Mesenteric fat pad (tissue), 1 donor: ENCODE results near the gene HHAT. TPM values are rescaled to one million over a fixed set of nuclear protein-coding genes. Genes with fewer than 3 reads are reported as not detected.

Source experiments
- DNase-seq: peaks from one replicate; pipeline ENCODE4 v3.0.0-alpha.2; 2020; ENCODE audit warnings: low spot score
- total RNA-seq: library from RNA; stranded (reverse); fragmentation: NEBNext Ultra II Directional; extraction: Animal tissue kit (Norgen Biotek cat#: 25700); gene quantifications from one replicate; pipeline ENCODE4 v1.2.1, GENCODE V29; 2021
- donor health status: DM: yes; HTN: yes; CAD: no.

HHAT gene
- total RNA-seq, 1 donor from 2014 or later, result 2.5 TPM

DNA sequence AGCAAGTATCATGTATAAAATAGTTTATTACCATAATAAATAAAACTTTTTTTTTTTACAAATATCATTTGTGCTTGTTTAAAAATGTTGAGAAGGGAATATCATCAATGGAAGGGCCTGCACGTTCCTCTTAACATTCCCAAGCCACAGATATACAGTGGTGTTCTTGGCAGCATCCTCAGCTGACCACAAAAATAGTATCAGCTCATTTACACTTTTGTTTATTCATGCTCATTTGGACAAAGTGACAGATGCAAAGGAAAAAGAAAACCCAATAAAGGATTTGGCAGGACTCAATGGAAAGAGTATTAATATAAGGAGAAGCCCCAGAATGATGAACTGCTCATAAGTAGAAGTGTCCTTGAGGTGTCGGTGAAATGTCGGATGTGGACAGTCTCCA, 349.6 kb downstream of the HHAT start:
- no peak for DNase-seq

- no peak for DNase-seq
Observed at GRCh38 chr1:210681158-210681557, 352.5 kb downstream of the HHAT start.

- DNase-seq, result no peak
Observed at GRCh38 chr1:210683403-210684047, 354.8 kb downstream of the HHAT start.

DNA sequence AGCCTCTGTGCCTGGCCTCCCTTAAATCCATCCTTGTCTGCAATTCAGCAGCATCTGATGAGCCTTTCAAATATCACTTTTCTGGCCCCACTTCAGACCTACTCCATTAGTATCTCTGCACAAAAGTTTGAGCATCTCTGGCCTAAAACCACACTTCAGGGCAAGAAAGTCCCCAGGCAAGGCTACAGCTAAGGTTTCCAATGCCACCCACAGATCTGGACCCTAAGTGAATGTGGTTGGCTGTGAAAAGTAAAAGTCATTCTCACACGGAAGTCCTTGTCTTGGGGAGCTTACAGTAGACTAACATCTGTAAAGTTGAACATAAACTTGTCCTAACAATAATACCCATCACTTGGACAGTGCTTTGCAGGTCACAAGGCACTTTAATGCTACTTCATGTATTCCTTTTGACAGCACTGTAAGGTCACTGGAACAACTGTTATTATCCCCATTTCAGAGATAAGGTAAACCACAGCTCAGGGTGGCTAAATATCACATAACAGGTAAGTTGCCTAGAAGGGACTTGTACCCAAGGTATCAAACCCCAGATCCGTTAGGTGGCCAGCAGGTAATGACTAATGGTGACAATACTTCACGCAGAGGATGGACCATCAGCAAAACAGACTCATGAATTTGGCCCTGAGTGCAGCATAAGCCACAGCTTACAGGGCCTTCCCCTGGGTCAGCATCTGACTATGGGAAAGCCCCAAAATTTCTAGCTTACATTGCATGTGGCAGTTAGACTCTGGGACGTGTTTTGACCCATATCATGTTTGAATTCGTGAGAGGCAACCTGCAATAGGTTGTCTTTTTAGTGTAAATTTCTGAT, 356.0 kb downstream of the HHAT start:
- no peak for DNase-seq

DNA sequence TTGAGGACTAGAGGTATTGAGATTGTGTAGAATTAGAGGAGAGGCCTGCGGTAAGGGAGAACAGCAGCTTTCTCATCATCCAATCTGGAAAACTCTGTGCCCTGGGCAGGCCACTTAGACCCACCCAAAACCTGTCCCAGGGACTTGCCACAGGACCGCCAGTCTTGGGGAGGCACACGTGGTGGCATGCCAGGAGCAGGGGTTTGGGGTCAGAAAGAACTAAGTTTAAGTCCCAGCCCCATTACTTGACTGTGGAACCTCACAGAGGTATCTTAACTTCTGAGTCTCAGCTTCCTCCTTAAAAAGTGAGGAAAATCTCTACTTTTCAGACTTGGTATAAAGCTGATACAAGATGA, 356.6 kb downstream of the HHAT start:
- no peak for DNase-seq

DNA sequence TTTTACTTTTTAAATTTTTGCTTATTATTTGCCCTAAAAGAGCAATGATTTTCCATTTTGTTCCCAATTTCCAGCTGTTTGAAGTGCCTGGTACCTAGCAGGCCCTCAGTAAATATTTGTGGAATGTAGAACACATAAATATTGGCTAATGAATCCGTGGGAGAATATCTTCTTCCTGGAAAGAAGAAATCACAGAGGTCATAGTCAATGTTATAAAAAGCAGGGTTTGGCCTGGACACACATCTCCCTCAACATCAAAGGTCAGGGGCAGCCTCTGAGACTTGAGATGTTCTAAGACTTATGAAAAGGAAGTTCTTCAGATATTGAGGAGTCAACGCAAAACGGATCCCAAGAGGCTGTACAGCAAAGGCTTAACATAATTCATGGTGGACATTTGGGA, 358.1 kb downstream of the HHAT start:
- DNase-seq, result no peak

DNA sequence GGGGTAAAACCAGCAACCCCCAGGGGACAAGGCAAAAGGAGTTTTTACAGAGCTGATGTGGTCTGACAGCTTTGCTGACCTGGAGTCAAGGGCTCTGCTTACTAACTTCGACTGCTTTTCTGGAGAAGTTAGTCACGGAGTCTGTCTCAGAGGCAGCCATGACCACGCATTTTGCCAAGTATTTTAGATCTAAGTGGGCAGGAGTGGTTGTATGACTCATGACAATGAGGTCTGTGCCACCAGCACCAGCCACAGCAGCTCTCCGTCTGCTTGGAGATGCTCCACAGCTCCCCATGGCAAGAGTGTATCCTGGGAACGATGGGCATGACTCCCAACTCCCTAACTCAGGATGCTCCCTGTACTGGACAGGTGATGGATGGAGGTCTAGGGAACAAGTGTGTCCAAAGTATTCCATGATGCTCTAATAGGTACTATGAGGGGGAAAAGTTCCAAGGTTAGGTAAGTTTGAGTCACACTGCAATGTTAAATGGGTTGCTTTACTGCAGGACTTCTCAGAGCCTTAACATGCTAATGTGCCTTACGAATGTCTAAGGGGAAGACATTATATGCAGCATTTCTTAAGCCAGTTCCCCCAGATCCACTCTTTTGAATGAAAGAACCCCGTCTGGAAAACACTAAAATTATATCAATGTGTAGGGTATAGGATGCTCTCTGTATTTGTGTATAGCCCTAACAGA, 359.0 kb downstream of the HHAT start:
- no peak for DNase-seq

DNA sequence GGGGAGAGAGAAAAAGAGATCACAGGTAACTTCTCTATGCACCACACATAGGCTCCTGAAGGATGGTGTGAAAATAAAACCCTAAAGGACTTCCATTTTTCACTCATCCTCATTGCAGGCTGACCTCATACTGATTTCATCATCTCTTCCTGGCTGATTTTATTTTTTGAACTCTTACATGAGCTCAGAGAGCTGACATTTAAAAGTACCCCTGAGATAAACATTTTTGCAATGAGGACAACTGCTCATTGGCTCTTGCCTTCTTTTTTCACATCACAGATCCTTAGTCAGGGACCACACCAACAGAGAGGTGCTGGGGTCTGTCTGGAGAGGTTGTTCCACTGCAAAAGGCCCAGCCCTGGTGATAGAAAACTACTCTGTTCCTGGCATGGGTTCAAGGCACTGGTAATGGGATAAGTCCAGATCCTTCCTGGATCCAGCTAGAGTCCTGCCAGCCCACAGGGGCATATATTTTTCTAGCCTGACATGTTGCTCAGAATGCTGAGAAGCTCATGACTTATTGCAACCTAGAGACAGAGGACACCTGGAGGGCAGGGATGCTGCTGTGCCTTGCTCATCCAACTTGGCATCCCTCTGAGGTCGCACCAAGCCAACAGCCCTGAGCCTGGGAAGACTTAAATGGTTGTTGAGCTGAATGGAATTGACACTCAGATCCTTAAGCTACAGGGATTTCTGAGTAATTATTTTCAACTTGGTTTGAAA, 360.0 kb downstream of the HHAT start:
- no peak for DNase-seq

GRCh38 chr1:210689826-210690225, 361.1 kb downstream of the HHAT start:
- DNase-seq, result no peak

DNA sequence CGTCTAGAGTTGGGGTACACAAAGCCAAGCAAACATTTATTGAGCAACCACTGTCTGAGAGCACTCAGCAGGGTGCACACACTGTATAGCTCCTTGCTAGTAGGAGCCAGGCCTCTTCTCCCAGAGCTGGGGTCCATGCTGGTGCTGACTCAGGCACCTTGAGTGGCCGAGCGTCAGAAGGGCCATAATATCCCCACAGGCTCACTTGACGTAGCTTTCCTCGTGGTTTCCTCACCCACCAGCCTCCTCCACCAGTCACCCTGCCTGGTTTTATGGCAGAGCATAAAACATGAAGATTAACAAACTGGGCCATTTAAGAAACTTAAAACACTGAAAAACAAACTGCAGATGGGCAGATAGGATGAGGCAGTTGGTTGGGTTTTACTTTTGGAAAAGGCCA, 361.5 kb downstream of the HHAT start:
- DNase-seq, result no peak

DNA sequence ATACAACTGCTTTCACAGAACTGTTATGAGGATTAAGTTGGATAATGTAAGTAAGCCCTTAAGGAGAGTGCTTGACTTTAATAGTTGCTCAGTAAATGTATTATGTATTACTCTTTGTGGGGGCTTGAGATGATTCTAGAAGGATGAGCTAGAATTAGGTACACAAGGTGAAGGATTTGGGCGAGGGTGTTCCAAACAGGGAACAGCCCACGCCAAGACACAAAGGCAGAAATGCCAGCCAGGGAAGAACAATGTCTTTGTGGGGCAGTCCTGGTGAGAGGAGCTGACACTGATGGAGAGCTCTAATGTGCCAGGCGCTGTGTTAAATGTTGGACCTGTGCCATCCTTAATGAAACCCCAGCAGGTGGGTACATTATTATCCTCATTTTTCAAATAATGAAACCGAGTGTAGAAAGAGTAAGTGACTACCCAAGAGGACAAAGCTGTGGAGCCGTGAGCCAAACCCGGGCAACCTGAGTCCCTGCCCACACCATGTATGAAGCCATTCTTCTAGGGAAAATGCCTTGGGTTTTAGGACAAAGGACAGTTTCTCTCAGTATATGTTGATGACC, 362.4 kb downstream of the HHAT start:
- DNase-seq, result no peak

GRCh38 chr1:210692796-210693195, 364.1 kb downstream of the HHAT start:
- DNase-seq, result no peak

GRCh38 chr1:210695026-210695425, 366.3 kb downstream of the HHAT start:
- no peak for DNase-seq

GRCh38 chr1:210696709-210697108, 368.0 kb downstream of the HHAT start:
- DNase-seq, result no peak

GRCh38 chr1:210697185-210697584, 368.5 kb downstream of the HHAT start:
- no peak for DNase-seq

- DNase-seq, result no peak
Observed at GRCh38 chr1:210698661-210699060, 370.0 kb downstream of the HHAT start.

- no peak for DNase-seq
Observed at GRCh38 chr1:210700083-210700482, 371.4 kb downstream of the HHAT start.

- no peak for DNase-seq
Observed at GRCh38 chr1:210700511-210700910, 371.8 kb downstream of the HHAT start.

GRCh38 chr1:210702506-210702905, 373.8 kb downstream of the HHAT start:
- no peak for DNase-seq

DNA sequence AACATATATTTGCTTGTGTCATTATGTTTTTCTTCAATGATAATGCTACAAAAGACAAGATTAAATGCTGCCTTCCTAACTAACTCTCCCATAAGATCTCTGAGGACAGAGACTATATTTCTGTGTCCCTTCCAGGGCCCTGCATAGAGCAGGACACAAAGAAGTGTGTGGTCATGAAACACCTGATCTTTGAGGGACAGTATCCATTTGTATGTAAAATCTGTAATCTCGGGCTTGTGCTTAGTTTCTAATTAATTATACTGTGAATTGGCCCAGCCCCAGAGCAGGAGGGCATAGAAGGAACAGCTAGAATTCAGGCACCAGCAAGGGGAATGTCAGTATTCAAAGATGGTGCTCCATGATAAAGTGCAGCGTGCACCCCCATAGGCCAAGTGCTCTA, 374.9 kb downstream of the HHAT start:
- no peak for DNase-seq

DNA sequence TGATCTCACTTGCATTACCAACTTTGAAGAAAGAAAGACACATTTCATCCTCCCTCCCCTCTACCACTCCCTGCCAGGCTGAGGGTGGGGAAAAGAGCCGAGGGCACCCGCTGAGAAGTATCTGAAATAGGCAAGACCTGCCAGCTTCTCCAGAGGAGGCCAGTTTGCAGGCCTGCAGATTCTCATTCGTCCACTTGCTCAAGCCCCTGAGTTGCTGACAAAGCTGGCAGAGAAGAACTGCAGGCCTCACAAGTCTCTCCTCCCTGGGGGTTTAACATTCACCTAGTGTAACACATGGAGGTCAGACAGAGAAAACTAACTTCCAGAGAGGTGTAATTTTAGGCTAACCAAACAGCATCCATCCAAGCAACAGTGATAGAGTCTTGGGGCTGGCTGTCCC, 376.4 kb downstream of the HHAT start:
- no peak for DNase-seq
